Glomerular endothelial cell (primary cell): ENCODE measurements around the gene MBNL2. TPM values are rescaled to one million over a fixed set of nuclear protein-coding genes. Genes with fewer than 3 reads are reported as not detected.
"Not testable (repeated sequence)": the region's sequence is repeated elsewhere in the genome, so short reads cannot be mapped to it uniquely, and the experiment has no call there.

Source experiments
- DNase-seq: peaks from one replicate; pipeline ENCODE4 v3.0.0-alpha.2; 2011; ENCODE audit warnings: low read depth, low spot score; ENCODE audit errors: extremely low read depth
- total RNA-seq: library from RNA; depleted of rRNA; stranded (reverse); fragments of >200 nt; gene quantifications from 2 replicates; pipeline ENCODE4 v1.2.3, GENCODE V29; 2015

Gene MBNL2
- total RNA-seq, 1 donor from 2014 or later, result 110 TPM

DNA sequence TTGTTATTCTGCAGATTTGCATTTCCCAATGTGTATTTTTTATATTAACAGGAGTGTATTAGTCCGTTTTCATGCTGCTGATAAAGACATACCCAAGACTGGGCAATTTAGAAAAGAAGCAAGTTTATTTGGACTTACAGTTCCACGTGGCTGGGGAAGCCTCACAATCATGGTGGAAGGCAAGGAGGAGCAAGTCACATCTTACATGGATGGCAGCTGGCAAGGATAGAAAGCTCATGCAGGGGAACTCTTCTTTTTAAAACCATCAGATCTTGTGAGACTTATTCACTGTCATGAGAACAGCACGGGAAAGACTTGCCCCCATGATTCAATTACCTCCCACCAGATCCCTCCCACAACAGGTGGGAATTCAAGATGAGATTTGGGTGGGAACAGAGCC is 14.9 kb upstream of the MBNL2 start:
- not testable (repeated sequence) for DNase-seq

DNA sequence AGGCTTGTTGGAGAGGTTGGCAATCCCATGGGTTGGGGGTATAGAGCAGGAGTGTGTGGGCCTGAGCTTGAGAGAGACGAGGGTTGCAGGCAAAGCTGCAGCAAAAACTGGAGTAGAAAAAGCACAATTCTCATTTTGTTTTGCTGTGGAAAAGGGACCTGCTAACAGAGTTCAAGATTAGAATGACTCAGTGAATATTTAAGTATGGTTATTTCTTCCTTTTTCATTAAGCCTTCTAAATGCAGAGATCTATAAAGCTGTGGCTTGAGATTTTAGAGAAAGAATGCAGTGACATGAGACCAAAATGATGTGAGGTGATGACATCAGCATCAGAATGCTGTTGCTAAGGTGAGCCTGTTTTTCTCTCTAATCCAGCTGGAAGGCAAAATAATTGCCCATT is 10.8 kb upstream of the MBNL2 start:
- no peak for DNase-seq

DNA sequence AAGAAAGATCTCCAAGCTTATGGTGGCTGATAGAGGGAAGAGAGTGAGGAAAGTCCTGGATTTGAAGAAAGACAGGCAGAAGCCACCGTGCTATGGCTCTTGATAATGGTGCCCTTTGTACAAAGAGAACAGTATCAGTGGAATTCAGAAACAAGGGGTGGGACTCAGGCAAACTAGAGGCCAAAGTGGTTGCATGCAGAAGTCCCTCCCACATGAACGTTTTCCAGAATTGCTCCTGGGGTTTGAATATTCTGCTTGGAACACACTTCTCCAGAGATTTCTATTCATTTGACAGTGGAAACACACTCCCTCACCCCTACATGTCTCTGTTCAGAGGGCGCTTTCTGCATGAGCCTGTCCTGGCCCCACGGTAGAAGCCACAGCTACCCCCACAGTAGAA is 10.1 kb upstream of the MBNL2 start:
- DNase-seq, result no peak

DNA sequence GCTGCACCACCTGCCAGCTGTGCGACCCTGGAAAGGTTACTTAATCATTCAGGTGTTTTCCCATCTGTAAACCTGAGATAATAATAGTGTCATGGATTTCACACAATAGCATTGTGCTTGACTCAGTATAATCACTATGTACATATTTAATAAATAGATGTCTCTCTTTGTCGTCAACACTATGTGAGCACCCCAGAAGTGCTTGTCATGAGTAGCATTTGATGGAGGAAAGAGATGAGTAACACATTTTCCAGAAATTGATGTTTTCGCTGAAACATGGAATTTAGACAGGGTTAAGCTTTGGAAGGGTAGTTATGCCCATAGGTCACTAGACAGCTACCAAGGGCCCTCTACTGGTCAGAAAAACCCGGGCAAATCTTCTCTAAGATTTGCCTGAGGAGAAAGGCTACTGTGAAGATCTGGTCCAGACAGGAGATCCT is 9.5 kb upstream of the MBNL2 start:
- DNase-seq, result no peak

DNA sequence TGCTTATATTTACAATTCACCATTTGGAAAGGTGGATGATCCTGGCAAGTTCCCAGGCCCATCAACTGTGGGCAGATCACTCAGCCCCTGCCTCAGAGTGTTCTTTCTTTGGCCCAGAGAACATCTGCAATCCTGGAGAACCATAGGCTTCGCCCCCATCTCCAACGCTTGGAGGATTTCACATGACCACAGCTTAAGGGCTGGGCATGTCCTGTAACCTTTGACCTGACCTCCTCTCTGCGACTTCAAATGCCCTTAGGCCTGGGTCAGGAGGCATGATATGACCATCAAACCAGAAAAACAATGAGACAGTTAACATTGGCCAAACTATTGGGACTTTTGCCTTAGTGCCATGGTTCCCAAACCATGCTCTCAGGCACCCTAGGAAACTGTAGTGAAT is 7.2 kb upstream of the MBNL2 start:
- DNase-seq, result no peak

DNA sequence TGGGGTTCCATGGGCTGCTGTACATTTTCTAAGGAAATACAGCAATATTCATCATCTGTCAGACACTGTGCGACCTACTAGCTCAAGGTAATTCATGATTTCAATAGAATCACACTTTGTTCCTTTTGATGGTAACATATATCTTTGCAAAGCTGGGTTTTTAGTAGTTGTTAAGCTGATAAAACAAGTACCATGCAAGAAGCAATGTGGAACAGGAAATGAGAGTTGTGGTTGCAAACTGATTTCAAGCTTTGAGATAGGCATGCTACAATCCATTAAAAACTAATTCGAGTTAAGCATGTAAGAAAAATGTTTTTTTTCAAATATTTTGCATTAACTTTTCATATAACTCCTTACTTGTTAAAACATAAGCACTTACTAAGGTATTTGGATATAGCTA is 6.8 kb upstream of the MBNL2 start:
- no peak for DNase-seq

DNA sequence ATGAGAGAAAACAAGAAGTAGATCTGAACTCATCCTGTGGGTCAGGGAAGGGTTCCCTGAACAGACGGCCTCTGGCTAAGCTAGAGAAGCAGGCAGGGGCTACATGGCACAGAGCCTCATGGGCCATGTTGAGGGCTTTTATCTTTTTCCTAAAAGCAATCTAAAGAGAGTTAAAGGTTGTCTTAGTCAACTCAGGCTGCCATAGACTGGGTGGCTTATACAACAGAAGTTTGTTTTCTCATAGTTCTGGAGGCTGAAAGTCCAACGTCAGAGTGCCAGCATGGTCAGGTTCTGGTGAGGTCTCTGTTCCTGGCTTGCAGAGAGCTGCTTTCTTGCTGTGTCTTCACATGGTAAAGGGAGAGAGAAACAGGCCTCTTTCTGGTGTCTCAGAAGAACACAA is 2.9 kb upstream of the MBNL2 start:
- DNase-seq, result no peak

DNA sequence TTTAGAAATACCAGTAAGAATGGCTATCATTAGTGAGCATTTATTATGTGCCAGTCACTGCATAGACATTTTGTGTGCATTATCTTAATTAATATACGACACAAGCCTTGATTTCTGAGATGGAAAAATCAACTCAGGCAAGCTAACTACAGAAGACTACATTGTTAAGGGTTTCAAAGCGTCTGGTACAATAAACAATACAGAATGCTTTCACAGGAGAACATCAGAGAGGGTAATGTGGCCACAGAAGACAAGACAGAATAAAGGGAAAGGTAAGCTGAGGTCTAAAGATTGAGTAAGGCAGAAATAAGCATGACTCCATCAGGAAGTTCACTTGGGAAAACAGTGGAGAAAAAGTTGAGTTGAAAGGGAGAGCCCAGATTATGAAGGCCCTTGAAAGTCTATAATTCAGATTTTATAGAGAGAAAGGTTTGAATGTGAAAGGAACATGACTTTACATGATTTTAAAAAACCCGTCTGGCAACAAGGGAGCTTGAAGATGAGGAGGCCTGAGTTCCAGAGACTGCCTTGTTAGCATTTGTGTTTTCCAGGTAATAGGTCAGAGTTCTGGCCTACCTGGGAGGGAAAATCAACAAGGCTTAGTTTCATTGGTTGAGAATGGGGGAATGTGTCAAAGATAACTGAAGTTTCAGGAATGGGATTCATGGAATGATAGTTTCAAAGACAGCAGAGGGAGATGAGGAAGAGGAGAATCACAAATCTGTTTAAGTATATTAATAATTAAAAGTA is 1.8 kb upstream of the MBNL2 start:
- no peak for DNase-seq

DNA sequence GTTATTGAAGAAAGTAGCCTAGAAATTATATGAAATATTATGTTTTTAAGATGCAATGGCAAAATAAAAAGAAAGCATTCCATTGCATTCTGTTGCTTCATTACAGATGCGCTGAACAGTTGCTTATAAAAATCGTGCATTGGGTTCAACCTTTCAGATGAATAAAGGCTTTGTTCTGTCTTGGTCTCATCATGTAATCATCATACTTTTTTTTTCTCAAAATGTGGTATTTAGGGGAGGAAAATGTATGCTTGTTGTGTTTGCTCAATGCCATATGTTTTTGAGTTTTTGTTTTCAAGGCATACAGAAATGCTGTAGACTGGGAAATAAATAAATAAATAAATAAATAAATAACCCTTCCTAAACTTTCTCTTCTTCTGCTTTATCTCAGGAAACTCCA is 1.1 kb upstream of the MBNL2 start:
- DNase-seq, result no peak

DNA sequence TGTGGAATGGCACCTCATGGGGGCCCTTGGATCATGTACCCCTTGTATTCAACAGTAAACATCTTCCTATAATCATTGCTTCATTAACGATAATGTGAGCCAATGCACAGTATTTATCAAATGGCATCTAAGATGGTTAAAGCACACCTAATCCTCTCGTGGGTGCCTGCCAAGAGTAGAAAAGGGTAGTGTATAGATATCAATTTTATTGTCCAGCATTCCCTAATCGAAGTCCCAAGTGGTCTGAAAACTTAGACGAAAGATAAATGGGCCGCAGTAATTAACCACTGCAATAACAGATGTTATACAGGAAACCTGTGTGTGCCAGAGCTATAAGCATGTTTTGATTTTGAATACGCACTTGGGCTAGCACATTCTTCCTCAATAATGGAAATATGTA is 667 bp upstream of the MBNL2 start:
- DNase-seq, result no peak

DNA sequence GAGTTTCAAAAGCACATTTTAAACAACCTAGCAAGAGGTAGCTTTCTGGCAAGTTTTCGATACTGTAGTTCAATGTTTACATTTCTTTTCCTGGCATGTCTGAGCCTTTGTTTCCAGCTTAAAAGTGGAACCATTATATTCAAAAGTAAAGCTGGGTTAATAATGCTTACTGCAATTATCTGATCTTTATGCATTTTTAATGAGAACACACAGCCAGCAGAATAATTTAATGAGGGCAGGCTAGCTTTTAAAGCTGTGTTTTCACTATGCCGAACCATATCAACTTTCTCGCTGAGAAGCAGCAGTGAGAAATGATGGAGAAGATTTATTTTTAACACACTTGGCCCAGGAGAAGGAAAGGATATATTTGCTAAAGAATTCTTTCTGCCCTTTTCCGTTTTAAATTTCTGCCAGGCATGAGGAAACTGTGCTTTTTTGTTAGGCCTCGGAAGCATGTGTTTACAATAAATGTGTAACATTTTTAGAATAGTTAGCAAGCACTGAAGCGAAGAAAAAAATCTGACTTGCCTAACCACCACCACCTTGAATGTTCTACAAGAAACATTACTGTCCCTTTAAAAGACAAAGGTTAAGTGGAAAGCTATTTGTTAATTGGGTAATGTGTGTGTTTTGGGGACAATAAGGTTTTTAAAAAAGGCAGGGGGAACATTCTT is 1.0 kb downstream of the MBNL2 start:
- DNase-seq, result no peak

DNA sequence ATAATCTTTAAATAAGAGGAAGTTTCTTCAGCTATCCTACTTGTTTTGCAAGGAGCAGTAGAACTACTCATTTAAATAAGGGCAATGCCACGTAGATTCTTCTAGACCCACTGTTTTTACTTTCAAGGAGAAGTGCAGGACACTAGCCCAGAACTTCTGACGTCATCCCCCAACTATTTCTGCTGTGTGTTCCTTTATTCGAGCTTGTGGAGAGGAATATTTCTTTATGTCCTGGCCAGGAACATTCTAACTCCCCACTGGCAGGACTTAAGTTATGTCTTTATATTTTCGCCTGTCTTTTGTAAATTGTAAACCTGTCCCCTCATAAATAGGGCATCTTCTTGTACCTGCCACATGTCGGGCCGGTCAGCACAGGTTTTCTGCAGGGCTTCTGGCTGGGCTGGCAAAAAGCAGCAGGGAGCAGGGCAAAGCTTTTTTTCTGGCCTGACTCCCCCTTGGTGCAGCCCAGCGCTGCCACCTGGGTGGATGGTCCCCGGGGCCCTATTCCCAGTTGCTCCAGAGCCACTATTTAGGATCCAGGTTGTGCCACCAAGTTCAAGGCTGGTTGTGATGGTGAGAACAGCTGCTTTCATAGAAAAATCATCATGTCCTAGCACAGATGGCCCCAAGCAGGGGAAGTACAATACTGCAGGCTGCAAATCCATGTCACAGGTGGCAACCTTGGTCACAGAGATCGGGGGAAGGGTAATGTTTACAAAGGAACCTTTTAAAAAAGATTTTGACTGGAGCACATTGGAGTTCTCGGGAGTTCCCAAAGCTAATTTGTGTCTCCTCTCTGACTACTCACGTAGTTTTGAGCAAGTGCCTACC is 1.8 kb downstream of the MBNL2 start:
- DNase-seq, result no peak

DNA sequence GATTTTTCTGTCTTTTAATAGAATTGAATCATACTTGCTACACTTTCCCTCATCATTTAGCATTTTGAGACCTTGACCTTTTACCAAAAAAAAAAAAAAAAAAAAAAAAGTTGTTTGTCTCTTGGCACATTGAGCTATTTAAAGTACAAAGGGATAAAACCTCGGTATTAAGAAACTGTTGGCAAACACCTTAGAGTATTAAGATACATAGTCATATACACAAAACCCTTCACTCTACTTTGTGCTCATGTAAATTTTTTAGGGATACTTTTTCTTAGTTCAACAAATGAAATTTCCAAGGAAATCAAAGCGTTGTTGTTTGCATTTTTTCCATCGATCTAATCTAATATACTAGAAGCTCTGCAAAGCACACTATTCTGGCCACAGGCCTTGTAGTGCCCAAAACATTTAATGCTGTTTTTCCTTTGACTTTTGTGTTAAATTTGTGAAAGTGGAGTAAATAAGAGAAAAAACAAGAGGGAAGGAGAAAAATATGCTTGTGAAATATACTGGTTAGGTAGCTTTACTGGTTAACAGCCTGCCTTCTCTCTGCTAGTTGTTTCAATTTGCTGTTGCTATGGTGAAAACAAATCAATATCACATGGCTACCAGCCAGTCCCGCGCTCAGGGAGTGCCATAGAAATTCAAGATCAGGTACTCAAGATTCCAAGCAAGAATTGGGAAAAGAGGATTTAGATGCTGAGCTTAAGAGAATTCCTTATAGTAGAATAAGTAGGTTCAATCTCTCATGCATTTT is 2.6 kb downstream of the MBNL2 start:
- no peak for DNase-seq

DNA sequence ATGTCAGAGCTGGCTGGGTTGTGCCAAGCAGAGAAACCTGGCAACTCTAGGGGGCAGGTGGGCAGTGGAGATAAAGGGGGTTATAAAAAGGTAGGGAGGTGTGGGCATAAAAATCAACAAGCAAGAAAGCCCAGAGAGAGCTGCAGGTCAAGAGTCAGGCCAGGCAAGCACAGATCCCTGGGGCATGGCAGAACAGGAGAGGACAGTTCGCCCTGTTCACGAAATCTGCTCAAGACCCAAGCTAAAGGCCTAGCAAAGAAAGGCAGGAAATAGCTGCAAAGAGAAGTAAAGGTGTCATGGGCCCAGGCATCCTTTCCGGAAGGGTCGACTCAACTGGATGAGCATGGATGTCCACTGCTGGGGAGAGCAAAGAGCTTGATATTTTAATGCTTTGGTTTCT is 3.4 kb downstream of the MBNL2 start:
- no peak for DNase-seq

DNA sequence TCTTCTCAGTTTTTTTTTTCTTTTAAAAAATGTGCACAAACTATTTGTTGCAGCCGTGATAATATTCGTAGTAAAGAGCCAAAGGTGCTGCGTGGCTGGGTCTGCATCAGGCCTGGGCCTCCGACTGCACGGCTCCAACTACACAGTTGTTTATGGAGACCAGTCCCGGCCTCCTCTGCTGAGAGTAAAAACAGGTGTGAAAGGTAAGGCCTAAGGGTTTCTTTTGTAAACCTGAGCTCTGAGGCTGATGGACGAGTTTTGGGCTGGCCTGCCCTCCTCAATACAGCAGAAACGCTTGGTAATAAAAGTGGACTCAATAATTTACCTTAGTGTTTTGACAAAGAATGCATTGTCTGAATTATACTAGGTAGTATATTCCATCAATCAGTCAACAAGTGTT is 3.9 kb downstream of the MBNL2 start:
- DNase-seq, result no peak

DNA sequence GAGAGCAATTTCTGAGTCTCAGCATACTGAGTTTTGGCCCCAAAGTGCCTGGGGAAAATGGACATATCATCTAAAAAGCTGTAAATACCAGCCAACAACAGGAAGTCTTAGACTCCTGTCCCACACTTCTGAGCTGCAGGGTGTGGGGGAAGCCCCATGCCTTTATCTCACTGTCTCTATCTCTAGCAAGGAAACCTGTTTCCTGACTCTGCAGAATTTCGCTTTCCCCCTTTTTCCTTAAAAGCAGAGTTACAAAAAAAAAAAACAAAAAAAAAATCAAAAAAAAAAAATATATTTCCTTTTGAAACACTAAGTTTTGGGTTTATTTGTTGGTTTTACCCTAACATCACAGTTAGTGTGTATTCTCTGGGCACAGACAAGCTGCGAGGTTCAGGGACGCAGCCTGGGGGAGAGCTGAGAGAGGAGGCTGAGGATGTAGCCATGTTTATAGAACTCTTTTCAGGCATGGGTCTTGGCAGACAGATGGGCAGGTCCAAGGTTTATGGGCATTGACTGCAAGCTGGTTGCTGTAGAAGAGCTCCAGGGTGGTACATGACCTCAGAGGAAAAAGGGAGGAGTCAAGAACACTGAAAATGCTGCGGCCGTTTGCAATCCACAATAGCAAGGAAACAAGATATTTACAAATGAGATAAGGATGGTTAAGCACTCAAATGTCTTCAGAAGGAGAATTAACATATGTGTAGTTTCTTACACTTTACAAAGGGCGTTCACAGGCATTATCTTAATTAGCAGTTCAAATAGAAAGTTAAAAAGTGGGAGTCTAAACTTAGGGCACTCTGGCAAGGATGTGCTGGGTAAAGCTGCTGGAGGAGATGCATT is 4.9 kb downstream of the MBNL2 start:
- no peak for DNase-seq

DNA sequence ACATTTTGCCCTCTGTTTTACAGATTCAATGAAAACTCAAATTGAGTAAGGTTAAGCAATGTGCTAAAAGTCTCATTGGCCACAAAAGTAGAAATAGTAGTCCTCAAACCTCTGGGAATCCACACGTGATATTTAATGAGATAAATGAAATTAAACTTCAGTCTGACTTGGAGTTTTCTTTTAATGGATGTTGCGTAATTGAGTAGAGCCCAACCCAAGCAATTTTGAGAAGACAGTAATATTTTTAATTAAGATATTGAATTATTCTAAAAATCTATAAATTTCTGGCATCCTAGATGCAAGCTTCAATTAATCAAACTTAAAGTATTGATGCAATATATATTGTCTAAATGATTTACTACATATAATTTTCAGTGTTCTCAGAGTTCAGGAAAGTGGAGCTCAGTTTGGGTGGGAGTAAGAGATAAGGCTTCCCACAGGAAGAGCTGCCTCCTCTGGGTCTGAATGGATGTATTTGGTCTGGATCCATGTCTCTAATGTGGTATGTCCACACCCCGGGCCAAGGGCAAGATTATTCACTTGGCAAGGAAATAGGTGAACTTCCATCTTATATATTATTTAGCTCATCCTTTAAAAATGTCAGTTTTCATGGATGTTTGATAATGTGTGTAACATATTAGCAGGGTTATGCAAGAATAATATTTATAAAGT is 6.9 kb downstream of the MBNL2 start:
- no peak for DNase-seq

DNA sequence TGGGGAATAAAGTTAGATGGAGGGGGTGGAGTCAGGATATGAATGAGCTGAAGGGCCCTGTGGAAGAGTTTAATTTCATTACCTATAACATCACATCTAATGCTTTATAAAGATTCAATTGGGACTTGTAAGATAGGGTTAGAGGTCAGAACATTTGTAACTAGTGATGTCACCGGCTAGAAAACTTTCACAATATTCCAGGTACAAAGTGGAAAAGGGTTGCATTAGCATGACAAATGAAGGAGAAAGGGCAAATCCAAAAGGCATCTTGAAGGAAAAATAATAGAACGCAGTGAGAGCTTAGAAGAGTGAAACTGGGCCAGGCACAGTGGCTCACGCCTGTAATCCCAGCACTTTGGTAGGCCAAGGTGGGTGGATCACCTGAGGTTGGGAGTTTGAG is 7.6 kb downstream of the MBNL2 start:
- no peak for DNase-seq

DNA sequence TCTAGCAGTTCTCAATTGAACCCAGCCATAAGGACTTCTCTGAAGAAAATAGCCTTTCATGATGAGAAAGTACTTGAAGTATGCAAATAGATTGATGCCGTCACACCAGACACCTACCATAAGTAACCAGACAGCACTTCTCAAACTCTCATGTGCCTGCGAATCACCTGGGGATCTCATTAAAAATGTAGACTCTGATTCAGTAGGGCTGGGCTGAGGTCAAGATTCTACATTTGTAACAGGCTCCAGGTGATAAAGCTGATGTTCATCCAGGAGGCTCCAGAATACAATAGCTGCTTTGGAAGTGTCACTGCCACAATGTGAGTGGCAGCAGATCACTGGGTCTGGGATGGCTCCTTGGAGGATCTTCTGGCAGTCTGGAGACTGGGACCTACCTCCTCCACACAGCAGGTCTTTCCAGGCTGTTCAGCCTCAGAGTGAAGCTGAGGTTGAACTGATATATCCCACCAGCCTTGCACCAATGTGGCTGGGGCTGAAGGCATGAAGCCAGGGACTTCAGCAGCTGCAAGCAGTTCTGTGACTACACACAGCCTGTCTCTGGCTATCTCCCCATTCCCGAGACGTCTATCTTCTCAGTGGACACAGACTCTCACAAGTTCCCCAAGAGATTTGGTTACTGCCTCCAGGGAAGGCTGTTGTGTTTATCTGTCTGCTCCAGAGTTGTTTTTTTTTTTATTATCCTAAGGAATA is 9.1 kb downstream of the MBNL2 start:
- no peak for DNase-seq
